Activated naive CD8-positive, alpha-beta T cell treated with anti-CD3 and anti-CD28 coated beads, Interleukin-2, amount 10 ng/mL, durations not matched to agents 7 days and 5 days (primary cell): ENCODE measurements around the gene LPIN1. TPM values are rescaled to one million over a fixed set of nuclear protein-coding genes. Genes with fewer than 3 reads are reported as not detected.

ENCODE experiments used
- ATAC-seq: fragments of 150-1000 bp; cut with Tn5 transposase; one replicate; pipeline ENCODE4 v1.10.0; 2021; ENCODE audit warnings: low read depth, moderate library complexity
- POLR2A ChIA-PET: fragments of 350-600 bp; sonication (Branson Sonifier 250); formaldehyde crosslinking; loops from one replicate; lab custom pipeline; 2021; ENCODE audit warnings: antibody characterized with exemption; lab: Charles Lee
- DNase-seq: peaks from one replicate; pipeline ENCODE4 v3.0.0; 2021
- H3K27ac Mint-ChIP-seq: one replicate; pipeline ENCODE4 v1.8.0; 2022; ENCODE audit warnings: mild to moderate bottlenecking, mixed read lengths
- H3K27me3 Mint-ChIP-seq: one replicate; pipeline ENCODE4 v1.8.0; 2022; ENCODE audit warnings: mild to moderate bottlenecking, moderate library complexity, mixed read lengths
- H3K36me3 Mint-ChIP-seq: one replicate; pipeline ENCODE4 v1.8.0; 2021; ENCODE audit warnings: mild to moderate bottlenecking, mixed read lengths
- H3K4me1 Mint-ChIP-seq: one replicate; pipeline ENCODE4 v1.8.0; 2021; ENCODE audit warnings: mixed read lengths
- H3K4me3 Mint-ChIP-seq: one replicate; pipeline ENCODE4 v1.8.0; 2022; ENCODE audit warnings: mild to moderate bottlenecking, moderate library complexity, mixed read lengths
- H3K9me3 Mint-ChIP-seq: one replicate; pipeline ENCODE4 v1.8.0; 2021; ENCODE audit warnings: mixed read lengths
- total RNA-seq, 2 experiments: library from RNA; stranded (reverse); gene quantifications; one replicate each; pipeline ENCODE4 v1.2.3, GENCODE V29; 2021

The LPIN1 gene
- total RNA-seq, 2 experiments from 2014 or later: 70.9 to 71.7 TPM

DNA sequence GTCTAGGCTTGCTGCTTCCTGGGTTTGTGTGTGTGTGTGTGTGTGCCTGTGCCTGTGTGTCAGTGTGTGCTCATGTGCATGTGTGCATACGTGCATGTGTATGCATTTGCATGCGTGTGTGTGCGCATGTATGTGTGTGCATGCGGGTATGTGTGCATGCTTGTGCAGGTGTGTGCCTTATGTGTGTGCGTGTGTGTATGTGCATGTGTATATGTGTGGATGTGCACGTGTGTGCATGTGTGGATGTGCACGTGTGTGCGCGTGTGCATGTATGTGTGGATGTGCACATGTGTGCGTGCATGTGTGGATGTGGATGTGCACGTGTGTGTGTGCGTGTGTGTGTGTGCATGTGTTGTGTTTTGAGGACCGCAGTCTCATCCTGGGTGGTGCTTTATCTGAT, 42.8 kb downstream of the LPIN1 start:
- Mint-ChIP-seq H3K36me3 (peaks cover 46% of the 10 kb centered on the region), H3K4me3 (no peak overlapping the region), H3K27me3 (no peaks in the 10 kb centered on the region), H3K4me1 (no peaks in the 10 kb centered on the region), H3K9me3 (no peaks in the 10 kb centered on the region), H3K27ac (peak overlapping the region; percentile 18)
- DNase-seq (no peak), ATAC-seq (no peak)
- POLR2A ChIA-PET: no interaction called here

DNA sequence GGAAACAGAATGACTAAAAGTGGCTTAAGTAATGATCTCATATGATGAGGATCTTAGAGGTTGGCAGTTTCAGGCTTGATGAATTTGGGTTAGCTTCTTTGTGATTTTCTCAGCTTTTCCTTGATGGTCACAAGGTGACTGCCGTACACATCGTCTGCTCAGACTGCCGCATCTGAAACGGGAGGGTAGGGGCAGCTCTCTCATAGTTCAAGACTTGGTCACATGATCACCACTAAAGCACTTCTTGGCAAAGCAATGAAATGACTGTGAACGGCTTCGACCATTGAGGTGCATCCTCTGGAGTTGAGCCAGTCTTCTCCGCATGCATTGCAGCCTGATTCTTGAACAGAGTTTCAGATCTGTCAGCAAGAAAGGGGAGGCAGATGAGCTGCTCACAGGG, 43.8 kb downstream of the LPIN1 start:
- Mint-ChIP-seq H3K27ac (no peak overlapping the region), H3K4me1 (no peaks in the 10 kb centered on the region), H3K36me3 (peaks cover 49% of the 10 kb centered on the region), H3K9me3 (no peaks in the 10 kb centered on the region), H3K27me3 (no peaks in the 10 kb centered on the region), H3K4me3 (no peak overlapping the region)
- DNase-seq (no peak), ATAC-seq (no peak)
- POLR2A ChIA-PET: no interaction called here

DNA sequence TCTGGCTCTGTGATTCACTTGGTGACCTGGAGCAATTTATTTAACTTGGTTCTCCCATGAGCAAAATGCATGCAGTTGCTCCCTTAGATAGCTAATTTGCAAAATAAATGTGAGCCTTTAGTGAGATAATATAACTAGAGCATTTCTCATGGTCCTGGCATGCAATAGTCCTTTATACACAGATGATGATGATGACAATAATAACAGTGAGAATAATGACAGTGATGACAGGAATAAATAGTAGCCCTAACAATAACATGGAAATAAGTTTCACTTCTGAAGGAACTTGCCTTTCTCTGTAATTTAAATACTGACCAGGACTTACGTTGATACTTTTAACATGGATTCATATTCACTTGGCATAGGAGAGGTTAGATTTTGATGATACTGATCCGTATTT, 49.2 kb downstream of the LPIN1 start:
- no peaks in the 10 kb centered on the region for H3K9me3 Mint-ChIP-seq
- ATAC-seq: no peak
- no peak overlapping the region for H3K27ac Mint-ChIP-seq
- POLR2A ChIA-PET: no interaction called here
- no peak overlapping the region for H3K4me3 Mint-ChIP-seq
- H3K4me1 Mint-ChIP-seq: no peaks in the 10 kb centered on the region
- H3K27me3 Mint-ChIP-seq: no peaks in the 10 kb centered on the region
- DNase-seq: no peak
- peaks cover 41% of the 10 kb centered on the region for H3K36me3 Mint-ChIP-seq

DNA sequence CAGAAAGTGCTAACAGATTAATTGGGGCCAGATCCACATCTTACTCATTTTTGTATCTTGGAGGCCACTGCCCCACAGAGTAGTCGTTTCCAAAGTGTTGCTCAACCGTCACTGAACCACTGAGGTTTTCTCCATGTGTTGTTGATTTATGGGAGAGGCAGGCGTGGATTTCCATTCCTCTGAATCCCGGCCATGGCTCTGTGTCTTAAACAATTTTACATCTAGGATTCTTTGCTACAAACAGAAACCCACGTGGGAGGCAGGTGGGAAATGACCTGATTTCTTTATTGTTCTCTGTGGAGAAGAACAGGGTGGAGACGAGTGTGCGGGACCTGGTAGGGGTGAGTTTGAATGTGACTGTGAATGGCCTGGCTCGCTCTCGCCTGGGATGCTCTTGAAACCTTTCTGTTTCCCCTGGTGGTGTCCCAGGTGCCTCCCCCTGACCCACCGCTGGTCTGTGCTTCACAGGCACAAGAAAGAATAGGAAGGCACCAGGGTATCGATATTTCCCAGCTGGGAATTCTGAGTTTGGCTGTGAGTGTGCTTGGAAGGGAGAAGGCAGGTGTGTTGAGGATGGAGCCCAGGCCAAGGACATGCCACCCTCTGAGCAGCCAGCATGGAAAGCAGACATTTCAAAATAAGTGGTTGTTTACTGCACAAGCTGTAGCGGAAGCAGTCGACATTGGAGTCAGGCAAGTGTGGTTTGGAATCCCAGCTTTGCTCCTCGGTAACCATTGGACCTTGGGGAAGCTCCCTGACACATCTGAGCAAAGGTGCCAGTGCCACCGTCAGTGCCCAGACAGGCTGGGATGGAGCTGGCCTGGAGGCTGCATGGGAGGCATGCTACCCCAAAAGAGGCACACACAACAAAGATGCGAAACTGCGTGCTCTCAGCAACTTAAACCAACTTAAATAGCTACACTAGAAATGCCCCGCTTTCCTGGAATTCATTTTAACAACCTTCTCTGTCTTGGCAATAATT, 50.0 kb downstream of the LPIN1 start:
- no peaks in the 10 kb centered on the region for H3K4me1 Mint-ChIP-seq
- no peak for DNase-seq
- H3K27ac Mint-ChIP-seq: no peak overlapping the region
- POLR2A ChIA-PET: no interaction called here
- H3K27me3 Mint-ChIP-seq: no peaks in the 10 kb centered on the region
- H3K9me3 Mint-ChIP-seq: no peaks in the 10 kb centered on the region
- no peak overlapping the region for H3K4me3 Mint-ChIP-seq
- H3K36me3 Mint-ChIP-seq: peaks cover 33% of the 10 kb centered on the region
- no peak for ATAC-seq

DNA sequence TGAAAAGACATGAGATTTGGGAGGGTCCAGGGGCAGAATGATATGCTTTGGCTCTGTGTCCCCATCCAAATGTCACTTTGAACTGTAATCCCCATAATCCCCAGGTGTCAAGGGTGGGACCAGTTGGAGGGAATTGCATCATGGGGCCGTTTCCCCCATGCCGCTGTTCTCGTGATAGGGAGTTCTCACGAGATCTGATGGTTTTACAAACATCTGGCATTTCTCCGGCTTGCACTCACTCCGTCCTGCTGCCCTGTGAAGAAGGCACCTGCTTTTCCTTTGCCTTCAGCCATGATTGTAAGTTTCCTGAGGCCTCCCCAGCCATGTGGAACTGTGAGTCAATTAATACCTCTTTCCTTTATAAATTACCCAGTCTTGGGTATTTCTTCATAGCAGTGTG, 51.4 kb downstream of the LPIN1 start:
- no peak for DNase-seq
- Mint-ChIP-seq H3K27ac (no peak overlapping the region), H3K27me3 (no peaks in the 10 kb centered on the region), H3K36me3 (peaks cover 28% of the 10 kb centered on the region), H3K4me3 (no peak overlapping the region), H3K9me3 (no peaks in the 10 kb centered on the region), H3K4me1 (no peaks in the 10 kb centered on the region)
- POLR2A ChIA-PET: no interaction called here
- no peak for ATAC-seq

DNA sequence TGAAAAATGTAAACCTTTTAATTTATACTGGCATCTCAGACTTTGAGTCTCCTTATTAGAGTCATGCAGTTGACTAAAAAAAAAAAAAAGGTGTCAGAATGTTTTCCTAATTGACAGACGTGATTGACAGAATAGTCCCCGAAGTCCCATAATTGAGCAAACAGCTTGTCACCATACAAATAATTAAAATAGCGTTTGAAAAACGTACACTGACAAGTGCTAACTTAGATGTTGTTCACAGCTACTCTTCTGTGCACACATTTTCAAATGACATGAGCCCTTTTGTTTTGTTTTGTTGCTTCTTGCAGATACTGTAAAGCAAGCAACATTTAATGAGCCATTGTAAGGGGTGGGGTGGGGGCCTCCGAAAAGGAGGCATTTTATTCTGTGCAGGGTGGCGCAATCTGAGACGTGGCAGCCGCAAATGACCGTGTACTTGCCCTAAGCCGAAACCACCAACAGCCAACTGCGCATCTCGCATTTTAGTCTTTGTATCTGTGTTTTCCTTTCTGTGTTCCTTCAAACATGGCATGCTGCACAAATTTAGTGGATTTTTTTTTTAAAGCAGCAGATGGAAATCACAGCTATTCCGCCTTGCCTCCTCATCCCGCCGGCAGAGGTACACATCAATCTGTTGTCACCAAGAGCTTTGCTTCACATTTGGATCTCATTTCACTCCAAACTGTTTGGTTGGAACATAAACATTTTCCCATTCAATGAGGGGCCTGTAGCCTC, 52.4 kb downstream of the LPIN1 start:
- no peak for DNase-seq
- Mint-ChIP-seq H3K27ac (no peak overlapping the region), H3K36me3 (peaks cover 20% of the 10 kb centered on the region)

DNA sequence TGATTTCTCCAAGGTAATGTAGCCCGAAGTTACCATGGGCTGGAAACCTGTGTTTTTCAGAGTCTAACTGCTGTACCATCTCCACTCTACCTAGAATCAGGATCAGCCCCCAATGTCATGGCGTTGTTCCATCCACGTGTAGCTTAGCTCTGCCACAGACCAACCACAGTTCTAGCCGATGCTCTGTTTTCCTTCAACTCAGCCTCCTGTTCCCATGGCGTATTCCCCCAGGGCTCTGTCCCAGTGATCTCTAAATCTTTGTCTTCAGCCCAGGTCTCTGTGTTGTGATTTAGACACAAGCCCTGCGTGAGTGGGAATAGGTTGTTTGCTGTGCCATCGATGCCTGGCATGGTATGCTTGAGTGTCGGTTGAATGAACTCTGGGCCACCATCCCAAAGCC, 53.4 kb downstream of the LPIN1 start:
- H3K27ac Mint-ChIP-seq: no peak overlapping the region
- DNase-seq (no peak), ATAC-seq (no peak)
- H3K4me1 Mint-ChIP-seq: no peaks in the 10 kb centered on the region
- no peaks in the 10 kb centered on the region for H3K9me3 Mint-ChIP-seq
- no peak overlapping the region for H3K4me3 Mint-ChIP-seq
- POLR2A ChIA-PET: no interaction called here
- peaks cover 22% of the 10 kb centered on the region for H3K36me3 Mint-ChIP-seq
- H3K27me3 Mint-ChIP-seq: no peaks in the 10 kb centered on the region

More for the DNA sequence above, 52.4 kb downstream of the LPIN1 start:
- H3K4me1 Mint-ChIP-seq: no peaks in the 10 kb centered on the region
- no peaks in the 10 kb centered on the region for H3K9me3 Mint-ChIP-seq
- POLR2A ChIA-PET: no interaction called here
- ATAC-seq: no peak
- no peak overlapping the region for H3K4me3 Mint-ChIP-seq
- H3K27me3 Mint-ChIP-seq: no peaks in the 10 kb centered on the region

DNA sequence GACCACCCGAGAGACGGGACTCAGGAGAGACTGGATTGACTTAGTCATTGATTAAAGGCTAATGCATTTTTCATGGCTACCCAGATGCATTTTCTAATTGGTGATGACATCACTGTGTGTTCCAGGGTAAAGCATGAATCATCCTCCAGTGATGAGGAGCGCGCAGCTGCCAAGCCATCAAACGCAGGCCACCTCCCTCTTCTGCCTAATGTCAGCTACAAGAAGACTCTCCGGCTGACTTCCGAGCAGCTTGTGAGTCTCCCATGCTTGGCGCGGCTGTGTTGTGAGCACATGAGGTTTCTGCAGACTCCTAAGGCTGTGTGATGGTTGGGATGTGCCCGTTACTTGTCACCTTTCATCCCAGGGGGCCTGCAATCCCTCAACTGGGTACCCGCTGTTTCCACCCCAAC, 56.4 kb downstream of the LPIN1 start:
- H3K27me3 Mint-ChIP-seq: no peaks in the 10 kb centered on the region
- peaks cover 2% of the 10 kb centered on the region for H3K4me1 Mint-ChIP-seq
- H3K9me3 Mint-ChIP-seq: no peaks in the 10 kb centered on the region
- no peak for DNase-seq
- peaks cover 30% of the 10 kb centered on the region for H3K36me3 Mint-ChIP-seq
- H3K27ac Mint-ChIP-seq: no peak overlapping the region
- H3K4me3 Mint-ChIP-seq: no peak overlapping the region
- POLR2A ChIA-PET: no interaction called here
- no peak for ATAC-seq

DNA sequence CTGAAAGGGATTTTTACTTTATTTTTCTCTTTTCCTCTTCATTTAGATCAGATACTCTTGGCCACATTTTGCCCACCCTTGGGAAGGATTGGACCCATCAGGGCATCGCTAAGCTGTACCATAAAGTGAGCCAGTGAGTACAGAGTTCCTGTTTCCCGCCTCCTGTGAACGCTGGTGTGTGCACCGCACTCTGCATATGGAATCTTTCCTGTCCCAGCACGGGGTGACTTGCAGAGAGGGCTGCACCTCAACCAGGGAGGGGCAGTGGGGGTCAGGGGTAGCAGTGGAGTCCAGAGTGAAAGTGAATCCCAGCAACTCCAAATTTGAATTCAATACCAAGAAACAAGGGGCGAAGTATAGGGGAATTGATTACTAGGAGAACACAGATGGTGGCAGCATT, 58.6 kb downstream of the LPIN1 start:
- no peak for DNase-seq
- Mint-ChIP-seq H3K36me3 (peaks cover 31% of the 10 kb centered on the region), H3K4me1 (peaks cover 4% of the 10 kb centered on the region), H3K9me3 (no peaks in the 10 kb centered on the region), H3K27ac (no peak overlapping the region), H3K4me3 (no peak overlapping the region), H3K27me3 (no peaks in the 10 kb centered on the region)
- POLR2A ChIA-PET: no interaction called here
- no peak for ATAC-seq

DNA sequence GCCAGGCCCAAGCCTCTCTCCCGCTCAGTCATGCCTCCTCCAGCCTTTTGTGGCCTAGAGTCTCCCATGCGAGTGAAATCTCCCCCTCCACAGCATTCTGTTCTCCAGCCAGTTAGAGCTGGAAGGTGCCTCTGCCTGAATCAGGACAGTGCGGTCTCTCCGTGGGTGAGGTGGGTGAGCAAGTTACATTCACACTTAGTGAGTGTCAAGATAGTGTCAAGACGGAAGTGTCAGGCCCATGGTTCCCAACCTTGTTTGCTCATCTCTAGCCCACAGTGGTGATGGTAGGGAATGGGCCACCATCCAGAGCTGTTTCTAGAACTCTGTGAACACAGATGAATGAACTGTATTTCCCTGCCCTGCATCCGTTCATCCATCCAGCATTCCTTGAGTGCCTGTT, 59.5 kb downstream of the LPIN1 start:
- Mint-ChIP-seq H3K4me1 (peaks cover 4% of the 10 kb centered on the region), H3K27me3 (no peaks in the 10 kb centered on the region), H3K36me3 (peaks cover 33% of the 10 kb centered on the region), H3K9me3 (no peaks in the 10 kb centered on the region), H3K27ac (no peak overlapping the region), H3K4me3 (no peak overlapping the region)
- DNase-seq (no peak), ATAC-seq (no peak)
- POLR2A ChIA-PET: interaction anchor here (0.6 kb wide), 1 partner anchor 905 kb away, joined by 3 read pairs; no protein-coding TSS in a partner anchor

DNA sequence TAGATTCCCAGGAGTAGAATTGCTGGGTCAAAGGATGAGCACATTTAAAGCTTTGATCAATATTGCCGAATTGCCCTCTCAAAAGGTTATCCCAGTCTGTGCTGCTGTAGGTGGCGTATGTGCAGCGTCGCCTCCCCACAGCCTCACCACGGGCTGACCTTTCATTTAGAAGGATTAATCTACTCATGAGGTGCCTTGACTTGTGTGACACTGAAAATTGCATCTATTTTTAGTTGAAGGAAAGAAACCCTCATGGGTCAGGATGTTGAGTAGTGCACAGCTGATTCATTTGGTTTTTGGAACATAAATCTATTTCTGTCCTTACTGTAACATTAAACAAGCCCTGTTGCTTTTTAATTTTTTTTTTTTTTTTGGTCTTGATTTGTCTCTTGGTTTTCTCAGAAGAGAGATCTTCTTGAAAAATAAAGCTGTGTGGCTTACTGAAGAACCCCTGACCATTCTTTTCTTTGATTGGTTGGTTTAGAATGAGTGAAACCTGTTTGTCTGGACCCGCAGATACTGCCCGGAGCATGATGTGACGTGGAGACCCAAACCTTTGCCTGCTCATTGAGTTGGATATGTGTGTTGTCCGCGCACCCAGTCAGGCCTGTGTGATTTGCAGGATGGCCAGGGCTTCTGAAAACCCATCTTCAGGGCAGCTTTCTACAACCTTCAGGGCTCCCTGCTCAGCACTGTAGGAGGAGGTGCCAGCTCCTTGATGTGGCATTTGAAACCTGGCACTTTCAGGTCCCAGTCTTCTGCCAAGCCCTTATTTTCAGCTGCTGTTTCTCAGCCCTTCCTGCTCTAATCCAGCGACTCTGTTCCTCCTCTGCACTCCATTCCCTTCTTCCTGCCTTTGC, 61.0 kb downstream of the LPIN1 start:
- H3K27ac Mint-ChIP-seq: no peak overlapping the region
- POLR2A ChIA-PET: interaction anchor here (0.7 kb wide), 1 partner anchor 1090 kb away, joined by 6 read pairs; no protein-coding TSS in a partner anchor
- H3K36me3 Mint-ChIP-seq: peaks cover 35% of the 10 kb centered on the region

DNA sequence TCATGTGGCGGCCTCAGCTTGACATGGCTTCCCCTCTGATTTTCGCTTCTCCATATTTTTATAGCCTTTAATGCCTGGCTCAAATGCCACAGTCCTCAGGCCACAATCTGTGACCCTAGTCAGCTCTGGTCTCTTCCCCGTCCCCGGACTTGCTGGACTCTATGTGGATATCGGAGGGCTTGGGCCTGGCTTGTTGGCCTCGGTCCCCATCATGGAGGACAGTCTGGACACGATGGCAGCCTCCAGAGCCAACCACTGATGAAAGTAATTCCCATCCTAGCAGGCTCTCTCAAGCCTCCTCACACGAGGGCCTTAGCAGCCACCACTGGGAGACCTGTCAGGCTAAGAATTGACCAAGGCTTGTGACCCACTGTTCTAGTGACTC, 61.6 kb downstream of the LPIN1 start:
- Mint-ChIP-seq H3K9me3 (no peaks in the 10 kb centered on the region), H3K36me3 (peaks cover 37% of the 10 kb centered on the region), H3K27ac (no peak overlapping the region), H3K4me1 (peaks cover 4% of the 10 kb centered on the region), H3K27me3 (no peaks in the 10 kb centered on the region), H3K4me3 (no peak overlapping the region)
- ATAC-seq (no peak), DNase-seq (no peak)
- POLR2A ChIA-PET: interaction anchor here (0.7 kb wide), 1 partner anchor 1090 kb away, joined by 6 read pairs; no protein-coding TSS in a partner anchor

More for the DNA sequence above, 61.0 kb downstream of the LPIN1 start:
- peaks cover 4% of the 10 kb centered on the region for H3K4me1 Mint-ChIP-seq
- DNase-seq (no peak), ATAC-seq (no peak)
- no peaks in the 10 kb centered on the region for H3K27me3 Mint-ChIP-seq
- H3K9me3 Mint-ChIP-seq: no peaks in the 10 kb centered on the region
- no peak overlapping the region for H3K4me3 Mint-ChIP-seq
